GM10248 (cell line): Measurements from ENCODE around the gene ZBTB17.

Experiments
- CTCF ChIA-PET: fragments of 300-600 bp; sonication (Branson Sonifier 250); formaldehyde crosslinking; extraction: SDS; loops from one replicate; lab custom pipeline; 2021; ENCODE audit warnings: antibody characterized with exemption; lab: Yijun Ruan, JAX
- POLR2A ChIA-PET: fragments of 350-650 bp; sonication (Branson Sonifier 250); formaldehyde crosslinking; extraction: SDS; loops from one replicate; lab custom pipeline; 2020; ENCODE audit warnings: antibody characterized with exemption; lab: Yijun Ruan, JAX
- DNase-seq: peaks from one replicate; pipeline ENCODE4 v3.0.0; 2012; ENCODE audit errors: extremely low spot score
- TF ChIP-seq, protein P1 (sequence below): IDR thresholded peaks from 2 replicates; pipeline ENCODE4 v1.5.1; 2012; ENCODE audit warnings: mild to moderate bottlenecking, low read depth; ENCODE audit errors: extremely low read depth, missing control alignments, control extremely low read depth

Gene ZBTB17

DNA sequence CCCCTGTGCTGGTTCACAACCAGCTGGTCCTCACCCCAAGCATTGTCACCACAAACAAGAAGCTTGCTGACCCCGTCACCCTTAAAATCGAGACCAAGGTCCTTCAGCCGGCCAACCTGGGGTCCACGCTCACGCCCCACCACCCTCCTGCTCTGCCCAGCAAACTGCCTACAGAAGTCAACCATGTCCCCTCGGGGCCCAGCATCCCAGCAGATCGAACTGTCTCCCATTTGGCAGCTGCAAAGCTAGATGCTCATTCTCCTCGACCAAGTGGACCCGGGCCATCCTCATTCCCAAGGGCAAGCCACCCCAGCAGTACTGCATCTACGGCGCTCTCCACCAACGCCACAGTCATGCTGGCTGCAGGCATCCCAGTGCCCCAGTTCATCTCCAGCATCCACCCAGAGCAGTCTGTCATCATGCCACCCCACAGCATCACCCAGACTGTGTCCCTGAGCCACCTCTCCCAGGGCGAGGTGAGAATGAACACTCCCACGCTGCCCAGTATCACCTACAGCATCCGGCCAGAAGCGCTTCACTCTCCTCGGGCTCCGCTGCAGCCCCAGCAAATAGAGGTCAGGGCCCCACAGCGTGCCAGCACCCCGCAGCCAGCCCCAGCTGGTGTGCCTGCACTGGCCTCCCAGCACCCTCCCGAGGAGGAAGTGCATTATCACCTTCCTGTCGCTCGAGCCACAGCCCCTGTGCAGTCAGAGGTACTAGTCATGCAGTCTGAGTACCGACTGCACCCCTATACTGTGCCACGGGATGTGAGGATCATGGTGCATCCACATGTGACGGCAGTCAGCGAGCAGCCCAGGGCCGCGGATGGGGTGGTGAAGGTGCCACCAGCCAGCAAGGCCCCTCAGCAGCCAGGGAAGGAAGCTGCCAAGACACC lies 40.6 kb downstream of the ZBTB17 start:
- no peak for DNase-seq
- CTCF ChIA-PET: interaction anchor here (1.4 to 1.6 kb wide), 2 partner anchors 9 to 143 kb away, joined by 4 to 7 read pairs; no protein-coding TSS in a partner anchor
- POLR2A ChIA-PET: no interaction called here
- TF ChIP-seq, protein P1, sequence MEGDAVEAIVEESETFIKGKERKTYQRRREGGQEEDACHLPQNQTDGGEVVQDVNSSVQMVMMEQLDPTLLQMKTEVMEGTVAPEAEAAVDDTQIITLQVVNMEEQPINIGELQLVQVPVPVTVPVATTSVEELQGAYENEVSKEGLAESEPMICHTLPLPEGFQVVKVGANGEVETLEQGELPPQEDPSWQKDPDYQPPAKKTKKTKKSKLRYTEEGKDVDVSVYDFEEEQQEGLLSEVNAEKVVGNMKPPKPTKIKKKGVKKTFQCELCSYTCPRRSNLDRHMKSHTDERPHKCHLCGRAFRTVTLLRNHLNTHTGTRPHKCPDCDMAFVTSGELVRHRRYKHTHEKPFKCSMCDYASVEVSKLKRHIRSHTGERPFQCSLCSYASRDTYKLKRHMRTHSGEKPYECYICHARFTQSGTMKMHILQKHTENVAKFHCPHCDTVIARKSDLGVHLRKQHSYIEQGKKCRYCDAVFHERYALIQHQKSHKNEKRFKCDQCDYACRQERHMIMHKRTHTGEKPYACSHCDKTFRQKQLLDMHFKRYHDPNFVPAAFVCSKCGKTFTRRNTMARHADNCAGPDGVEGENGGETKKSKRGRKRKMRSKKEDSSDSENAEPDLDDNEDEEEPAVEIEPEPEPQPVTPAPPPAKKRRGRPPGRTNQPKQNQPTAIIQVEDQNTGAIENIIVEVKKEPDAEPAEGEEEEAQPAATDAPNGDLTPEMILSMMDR: no peak

DNA sequence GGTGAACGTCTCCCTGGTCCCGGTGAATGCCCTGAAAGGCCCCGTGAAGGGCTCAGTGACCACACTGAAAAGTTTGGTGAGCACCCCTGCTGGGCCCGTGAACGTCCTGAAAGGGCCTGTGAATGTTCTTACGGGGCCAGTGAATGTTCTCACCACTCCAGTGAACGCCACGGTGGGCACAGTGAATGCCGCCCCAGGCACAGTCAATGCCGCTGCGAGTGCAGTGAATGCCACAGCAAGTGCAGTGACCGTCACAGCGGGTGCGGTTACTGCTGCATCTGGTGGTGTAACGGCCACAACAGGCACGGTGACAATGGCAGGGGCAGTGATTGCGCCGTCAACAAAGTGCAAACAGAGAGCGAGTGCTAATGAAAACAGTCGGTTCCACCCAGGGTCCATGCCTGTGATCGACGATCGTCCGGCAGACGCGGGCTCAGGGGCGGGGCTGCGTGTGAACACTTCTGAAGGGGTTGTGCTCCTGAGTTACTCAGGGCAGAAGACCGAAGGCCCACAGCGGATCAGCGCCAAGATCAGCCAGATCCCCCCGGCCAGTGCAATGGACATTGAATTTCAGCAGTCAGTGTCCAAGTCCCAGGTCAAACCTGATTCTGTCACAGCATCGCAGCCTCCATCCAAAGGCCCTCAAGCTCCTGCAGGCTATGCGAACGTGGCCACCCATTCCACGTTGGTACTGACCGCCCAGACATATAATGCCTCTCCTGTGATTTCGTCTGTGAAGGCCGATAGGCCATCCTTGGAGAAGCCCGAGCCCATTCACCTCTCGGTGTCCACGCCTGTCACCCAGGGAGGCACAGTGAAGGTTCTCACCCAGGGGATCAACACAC lies 41.5 kb downstream of the ZBTB17 start:
- TF ChIP-seq, protein P1: no peak
- no peak for DNase-seq
- ChIA-PET POLR2A (no interaction called here), CTCF (interaction anchor here (2.0 kb wide), 1 partner anchor 15 kb away, joined by 5 read pairs; no protein-coding TSS in a partner anchor)

DNA sequence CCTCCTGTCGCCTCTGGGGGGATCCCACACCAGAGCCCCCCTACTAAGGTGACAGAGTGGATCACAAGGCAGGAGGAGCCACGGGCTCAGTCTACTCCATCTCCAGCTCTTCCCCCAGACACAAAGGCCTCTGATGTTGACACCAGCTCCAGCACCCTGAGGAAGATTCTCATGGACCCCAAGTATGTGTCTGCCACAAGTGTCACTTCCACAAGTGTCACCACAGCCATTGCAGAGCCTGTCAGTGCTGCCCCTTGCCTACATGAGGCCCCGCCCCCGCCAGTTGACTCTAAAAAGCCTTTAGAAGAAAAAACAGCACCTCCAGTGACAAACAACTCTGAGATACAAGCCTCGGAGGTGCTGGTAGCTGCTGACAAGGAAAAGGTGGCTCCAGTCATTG lies 42.2 kb downstream of the ZBTB17 start:
- POLR2A ChIA-PET: no interaction called here
- TF ChIP-seq, protein P1: no peak
- no peak for DNase-seq
- CTCF ChIA-PET: interaction anchor here (2.0 kb wide), 1 partner anchor 16 kb away, joined by 5 read pairs; no protein-coding TSS in a partner anchor

DNA sequence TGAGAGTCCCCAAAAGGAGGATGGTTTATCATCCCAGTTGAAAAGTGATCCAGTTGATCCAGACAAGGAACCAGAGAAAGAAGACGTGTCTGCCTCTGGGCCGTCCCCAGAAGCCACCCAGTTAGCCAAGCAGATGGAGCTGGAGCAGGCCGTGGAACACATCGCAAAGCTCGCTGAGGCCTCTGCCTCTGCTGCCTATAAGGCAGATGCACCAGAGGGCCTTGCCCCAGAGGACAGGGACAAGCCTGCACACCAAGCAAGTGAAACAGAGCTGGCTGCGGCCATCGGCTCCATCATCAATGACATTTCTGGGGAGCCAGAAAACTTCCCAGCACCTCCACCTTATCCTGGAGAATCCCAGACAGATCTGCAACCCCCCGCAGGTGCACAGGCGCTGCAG lies 43.3 kb downstream of the ZBTB17 start:
- TF ChIP-seq, protein P1: no peak
- no peak for DNase-seq
- CTCF ChIA-PET: interaction anchor here (2.0 kb wide), 1 partner anchor 17 kb away, joined by 5 read pairs; no protein-coding TSS in a partner anchor
- POLR2A ChIA-PET: no interaction called here

DNA sequence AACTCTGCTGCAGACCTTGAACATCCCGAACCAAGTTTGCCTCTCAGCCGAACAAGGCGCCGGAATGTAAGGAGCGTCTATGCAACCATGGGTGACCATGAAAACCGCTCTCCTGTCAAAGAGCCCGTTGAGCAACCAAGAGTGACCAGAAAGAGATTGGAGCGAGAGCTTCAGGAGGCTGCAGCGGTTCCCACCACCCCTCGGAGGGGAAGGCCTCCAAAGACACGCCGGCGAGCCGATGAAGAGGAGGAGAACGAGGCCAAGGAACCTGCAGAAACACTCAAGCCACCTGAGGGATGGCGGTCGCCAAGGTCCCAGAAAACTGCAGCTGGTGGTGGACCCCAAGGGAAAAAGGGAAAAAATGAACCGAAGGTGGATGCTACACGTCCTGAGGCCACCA lies 44.0 kb downstream of the ZBTB17 start:
- DNase-seq: no peak
- ChIA-PET POLR2A (no interaction called here), CTCF (no interaction called here)
- TF ChIP-seq, protein P1: no peak

DNA sequence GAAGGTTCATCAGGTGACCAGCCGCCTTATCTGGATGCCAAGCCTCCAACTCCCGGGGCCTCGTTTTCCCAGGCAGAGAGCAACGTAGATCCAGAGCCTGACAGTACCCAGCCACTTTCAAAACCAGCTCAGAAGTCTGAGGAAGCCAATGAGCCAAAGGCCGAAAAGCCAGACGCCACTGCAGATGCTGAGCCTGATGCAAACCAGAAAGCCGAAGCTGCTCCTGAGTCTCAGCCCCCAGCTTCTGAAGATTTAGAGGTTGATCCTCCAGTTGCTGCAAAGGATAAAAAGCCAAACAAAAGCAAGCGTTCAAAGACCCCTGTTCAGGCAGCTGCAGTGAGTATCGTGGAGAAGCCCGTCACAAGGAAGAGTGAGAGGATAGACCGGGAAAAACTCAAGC lies 44.5 kb downstream of the ZBTB17 start:
- no peak for DNase-seq
- TF ChIP-seq, protein P1: no peak
- POLR2A ChIA-PET: no interaction called here
- CTCF ChIA-PET: no interaction called here
